Adrenal gland (tissue), 5 donors: ENCODE measurements around the gene SHMT2.

Experiments
- POLR2A ChIP-seq, 2 donors: fragments of 450-650 bp; IDR thresholded peaks; one replicate each; pipeline ENCODE4 v1.6.1; 2017; ENCODE audit warnings: antibody characterized with exemption in 2 of 2, mild to moderate bottlenecking in 2 of 2, moderate library complexity in 1 of 2
- TF ChIP-seq, protein P1 (sequence below), 6 experiments: fragments of 450-650 bp in 4 of 6; fragments of 200-600 bp in 2 of 6; sonication (generic) in 1 of 6; IDR thresholded peaks; 1 replicate in 5 of 6; 2 replicates in 1 of 6; pipeline versions ENCODE4 v1.5.1 to v1.8.0; 2016 to 2021; ENCODE audit warnings: antibody characterized with exemption in 6 of 6, mild to moderate bottlenecking in 2 of 6, moderate library complexity in 1 of 6
- donor health status: DM: no; HTN: no; CAD: no.

DNA sequence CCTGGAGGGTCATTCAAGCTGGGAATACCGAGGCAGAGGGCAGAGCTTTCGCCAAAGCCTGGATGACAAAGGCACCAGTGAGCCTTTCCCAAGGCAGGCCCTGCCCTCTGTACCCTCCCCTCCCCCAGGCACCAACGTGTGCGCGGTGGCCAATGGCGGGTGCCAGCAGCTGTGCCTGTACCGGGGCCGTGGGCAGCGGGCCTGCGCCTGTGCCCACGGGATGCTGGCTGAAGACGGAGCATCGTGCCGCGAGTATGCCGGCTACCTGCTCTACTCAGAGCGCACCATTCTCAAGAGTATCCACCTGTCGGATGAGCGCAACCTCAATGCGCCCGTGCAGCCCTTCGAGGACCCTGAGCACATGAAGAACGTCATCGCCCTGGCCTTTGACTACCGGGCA is 44.1 kb upstream of the SHMT2 start:
- TF ChIP-seq, protein P1, sequence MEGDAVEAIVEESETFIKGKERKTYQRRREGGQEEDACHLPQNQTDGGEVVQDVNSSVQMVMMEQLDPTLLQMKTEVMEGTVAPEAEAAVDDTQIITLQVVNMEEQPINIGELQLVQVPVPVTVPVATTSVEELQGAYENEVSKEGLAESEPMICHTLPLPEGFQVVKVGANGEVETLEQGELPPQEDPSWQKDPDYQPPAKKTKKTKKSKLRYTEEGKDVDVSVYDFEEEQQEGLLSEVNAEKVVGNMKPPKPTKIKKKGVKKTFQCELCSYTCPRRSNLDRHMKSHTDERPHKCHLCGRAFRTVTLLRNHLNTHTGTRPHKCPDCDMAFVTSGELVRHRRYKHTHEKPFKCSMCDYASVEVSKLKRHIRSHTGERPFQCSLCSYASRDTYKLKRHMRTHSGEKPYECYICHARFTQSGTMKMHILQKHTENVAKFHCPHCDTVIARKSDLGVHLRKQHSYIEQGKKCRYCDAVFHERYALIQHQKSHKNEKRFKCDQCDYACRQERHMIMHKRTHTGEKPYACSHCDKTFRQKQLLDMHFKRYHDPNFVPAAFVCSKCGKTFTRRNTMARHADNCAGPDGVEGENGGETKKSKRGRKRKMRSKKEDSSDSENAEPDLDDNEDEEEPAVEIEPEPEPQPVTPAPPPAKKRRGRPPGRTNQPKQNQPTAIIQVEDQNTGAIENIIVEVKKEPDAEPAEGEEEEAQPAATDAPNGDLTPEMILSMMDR (IDR thresholded peaks at IDR 0.05), result no peak
- TF ChIP-seq POLR2A (IDR thresholded peaks at IDR 0.05), result no peak
